Spinal cord (tissue), 10 donors: ENCODE results near the gene TBX4. TPM values are rescaled to one million over a fixed set of nuclear protein-coding genes. Genes with fewer than 3 reads are reported as not detected.
A peak's percentile ranks its signal among the peaks of the same experiment; 100 is the strongest.

ENCODE experiments used
- DNase-seq, 6 donors: peaks; one replicate each; pipeline versions ENCODE4 v3.0.0 to v3.0.0-alpha.2; 2013 to 2015; ENCODE audit warnings: low spot score in 6 of 6, low read depth in 4 of 6
- H3K27ac ChIP-seq: one replicate; pipeline ENCODE4 v1.5.1; 2013; ENCODE audit warnings: low read depth, low read length, control low read depth
- H3K27me3 ChIP-seq: one replicate; pipeline ENCODE4 v1.6.1; 2013; ENCODE audit warnings: low read length; ENCODE audit not compliant: control insufficient read depth, insufficient read depth
- H3K36me3 ChIP-seq: one replicate; pipeline ENCODE4 v1.6.1; 2013; ENCODE audit warnings: low read length; ENCODE audit not compliant: control insufficient read depth, insufficient read depth
- H3K4me1 ChIP-seq: one replicate; pipeline ENCODE4 v1.6.1; 2013; ENCODE audit warnings: low read length; ENCODE audit not compliant: control insufficient read depth, insufficient read depth
- H3K4me3 ChIP-seq: one replicate; pipeline ENCODE4 v1.5.1; 2013; ENCODE audit warnings: low read depth, low read length, control low read depth
- H3K9me3 ChIP-seq: one replicate; pipeline ENCODE4 v1.6.1; 2013; ENCODE audit warnings: low read length; ENCODE audit not compliant: control insufficient read depth, insufficient read depth
- WGBS: methylation state at CpG from one replicate; pipeline ENCODE4 v1.1.5; 2013; ENCODE audit warnings: missing lambda C conversion rate; ENCODE audit not compliant: insufficient coverage; 5-methylcytosine and 5-hydroxymethylcytosine counted together
- polyA plus RNA-seq, 2 donors: library from polyadenylated mRNA; unstranded; fragments of 120-200 nt; gene quantifications; one replicate each; pipeline ENCODE4 v1.2.1, GENCODE V29; 2013; ENCODE audit not compliant: insufficient read length in 2 of 2
- total RNA-seq, 2 donors: library from RNA; depleted of rRNA in 1 of 2; stranded (reverse); fragments of 120-200 nt in 1 of 2; fragments of >200 nt in 1 of 2; gene quantifications; one replicate each; pipeline versions ENCODE4 v1.2.3 to v1.2.4, GENCODE V29; 2013 to 2014
- donor health status: healthy.

The TBX4 gene
- total and polyA plus RNA-seq, 4 donors, result not detected

DNA sequence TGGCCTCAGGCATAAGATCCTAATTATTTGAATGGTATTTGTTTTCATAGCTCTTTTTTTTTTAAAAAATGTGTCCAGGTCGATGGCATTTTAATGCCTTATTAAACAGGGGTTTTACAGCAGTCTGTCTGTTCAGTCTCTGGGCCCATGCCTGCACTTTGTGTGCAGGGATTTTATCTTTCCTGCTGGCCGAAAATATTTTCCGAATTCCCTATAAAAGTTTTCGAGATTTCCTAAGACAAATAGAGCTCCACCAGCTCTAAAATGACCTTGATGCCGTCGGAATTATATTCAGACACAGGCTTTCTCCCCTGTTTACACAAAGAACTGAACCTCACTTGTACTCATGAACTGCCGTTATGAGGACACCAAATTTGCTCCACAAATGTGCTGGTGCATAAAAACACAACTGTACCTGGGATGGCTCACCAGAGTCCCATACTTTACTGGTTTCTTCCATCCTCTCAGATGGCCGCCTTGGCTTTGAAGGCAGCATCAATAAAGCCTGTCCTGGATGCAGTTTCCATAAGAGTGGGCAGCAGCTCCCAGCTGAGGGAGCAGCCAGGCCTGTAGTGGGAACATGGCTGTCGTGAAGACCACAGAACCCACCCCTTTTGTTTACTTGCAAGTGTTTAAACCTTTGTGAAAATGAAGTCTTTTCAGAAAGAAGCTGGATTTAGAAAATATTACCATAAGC lies 44.9 kb downstream of the TBX4 start:
- no peak for DNase-seq
- Histone ChIP-seq H3K27me3 (no peaks in the 10 kb centered on the region), H3K36me3 (no peaks in the 10 kb centered on the region), H3K27ac (no peak overlapping the region), H3K4me1 (peaks cover 4% of the 10 kb centered on the region), H3K9me3 (no peaks in the 10 kb centered on the region), H3K4me3 (no peak overlapping the region)
- WGBS, result 87% methylated on average over 8 of the region's 9 CpGs

- H3K36me3 ChIP-seq, result no peaks in the 10 kb centered on the region
- H3K4me3 ChIP-seq, result no peak overlapping the region
- H3K27me3 ChIP-seq, result no peaks in the 10 kb centered on the region
- H3K4me1 ChIP-seq, result peaks cover 4% of the 10 kb centered on the region
- 100% methylated on average over 3 of the region's 8 CpGs for WGBS
- DNase-seq, result no peak
- H3K27ac ChIP-seq, result no peak overlapping the region
- H3K9me3 ChIP-seq, result no peaks in the 10 kb centered on the region
These were observed 46.1 kb downstream of the TBX4 start for GRCh38 chr17:61498042-61498994.

DNA sequence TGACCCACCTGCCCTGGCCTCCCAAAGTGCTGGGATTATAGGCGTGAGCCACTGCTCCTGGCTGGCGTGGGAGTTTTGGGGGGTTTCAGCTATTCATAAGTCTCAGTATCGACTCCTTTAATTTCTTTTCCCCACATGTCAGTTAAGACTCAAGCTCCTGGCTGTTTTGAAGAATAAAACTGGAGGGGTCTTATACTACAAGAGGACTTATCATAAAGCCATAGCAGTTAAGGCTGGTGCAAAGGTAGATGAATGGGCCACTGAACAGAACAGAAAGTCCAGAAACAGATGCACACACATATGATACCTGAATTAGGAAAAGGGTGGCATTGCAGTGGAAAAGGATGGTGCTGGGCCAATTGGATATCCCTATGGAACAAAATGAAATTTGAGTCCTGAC lies 47.4 kb downstream of the TBX4 start:
- H3K9me3 ChIP-seq, result no peaks in the 10 kb centered on the region
- no peak overlapping the region for H3K4me3 ChIP-seq
- no peaks in the 10 kb centered on the region for H3K36me3 ChIP-seq
- H3K4me1 ChIP-seq, result peaks cover 4% of the 10 kb centered on the region
- 100% methylated on average over 1 of the region's 3 CpGs for WGBS
- DNase-seq, result no peak
- H3K27me3 ChIP-seq, result no peaks in the 10 kb centered on the region
- H3K27ac ChIP-seq, result no peak overlapping the region

DNA sequence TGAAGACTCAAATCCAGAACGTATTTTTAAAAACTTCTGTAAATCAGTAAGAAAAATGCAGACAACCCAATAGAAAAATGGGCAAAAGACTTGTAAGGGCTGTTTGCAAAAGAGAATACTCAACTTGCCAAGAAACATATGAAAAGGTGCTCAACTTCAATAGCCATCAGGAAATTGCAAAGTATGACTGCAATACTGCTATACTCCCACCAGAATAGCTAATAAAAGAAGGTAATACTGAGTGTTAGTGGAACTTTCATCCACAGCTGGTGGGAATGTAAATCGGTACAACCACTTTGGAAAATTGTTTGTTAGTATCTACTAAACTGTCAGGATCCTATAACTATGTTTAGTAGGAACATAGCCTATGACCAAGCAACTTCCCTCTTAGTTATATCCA lies 48.1 kb downstream of the TBX4 start:
- no peak overlapping the region for H3K4me3 ChIP-seq
- peaks cover 4% of the 10 kb centered on the region for H3K4me1 ChIP-seq
- WGBS, result no CpG with 5 or more reads among the region's 2 CpGs
- H3K27me3 ChIP-seq, result no peaks in the 10 kb centered on the region
- H3K9me3 ChIP-seq, result no peaks in the 10 kb centered on the region
- no peak overlapping the region for H3K27ac ChIP-seq
- no peaks in the 10 kb centered on the region for H3K36me3 ChIP-seq
- DNase-seq, result no peak

DNA sequence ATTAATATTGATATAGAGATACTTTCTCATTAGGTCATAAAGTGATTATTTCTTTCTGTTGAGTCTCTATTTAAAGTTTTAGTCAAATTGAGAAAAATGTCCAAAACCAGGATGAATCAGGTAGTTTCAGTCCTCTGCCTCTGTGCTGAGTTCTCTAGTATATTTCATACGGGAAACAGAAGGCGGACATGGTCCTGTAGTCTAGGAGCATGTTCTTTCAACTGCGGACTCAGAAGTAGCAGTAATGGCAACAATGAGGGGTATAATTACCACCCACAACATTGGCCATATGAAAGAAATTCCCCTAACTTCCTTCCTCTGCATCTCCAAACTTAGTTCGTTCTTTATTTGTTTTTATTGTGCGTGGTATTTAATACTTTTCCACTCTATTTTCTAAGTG lies 50.1 kb downstream of the TBX4 start:
- no peaks in the 10 kb centered on the region for H3K36me3 ChIP-seq
- H3K4me1 ChIP-seq, result no peaks in the 10 kb centered on the region
- no peaks in the 10 kb centered on the region for H3K9me3 ChIP-seq
- H3K27me3 ChIP-seq, result no peaks in the 10 kb centered on the region
- H3K27ac ChIP-seq, result no peak overlapping the region
- WGBS, result 92% methylated on average over 2 of the region's 5 CpGs
- no peak for DNase-seq
- H3K4me3 ChIP-seq, result no peak overlapping the region

- no peak overlapping the region for H3K4me3 ChIP-seq
- H3K27me3 ChIP-seq, result no peaks in the 10 kb centered on the region
- H3K27ac ChIP-seq, result no peak overlapping the region
- DNase-seq, result no peak
- H3K4me1 ChIP-seq, result no peaks in the 10 kb centered on the region
- WGBS, result no CpG with 5 or more reads among the region's 3 CpGs
- H3K36me3 ChIP-seq, result no peaks in the 10 kb centered on the region
- H3K9me3 ChIP-seq, result no peaks in the 10 kb centered on the region
These were observed 51.7 kb downstream of the TBX4 start for GRCh38 chr17:61503961-61504360.

- no peak overlapping the region for H3K4me3 ChIP-seq
- DNase-seq, result no peak
- no peaks in the 10 kb centered on the region for H3K9me3 ChIP-seq
- no peak overlapping the region for H3K27ac ChIP-seq
- WGBS, result no CpG with 5 or more reads among the region's 2 CpGs
- no peaks in the 10 kb centered on the region for H3K4me1 ChIP-seq
- H3K27me3 ChIP-seq, result no peaks in the 10 kb centered on the region
- no peaks in the 10 kb centered on the region for H3K36me3 ChIP-seq
These were observed 52.5 kb downstream of the TBX4 start for GRCh38 chr17:61504697-61505096.

DNA sequence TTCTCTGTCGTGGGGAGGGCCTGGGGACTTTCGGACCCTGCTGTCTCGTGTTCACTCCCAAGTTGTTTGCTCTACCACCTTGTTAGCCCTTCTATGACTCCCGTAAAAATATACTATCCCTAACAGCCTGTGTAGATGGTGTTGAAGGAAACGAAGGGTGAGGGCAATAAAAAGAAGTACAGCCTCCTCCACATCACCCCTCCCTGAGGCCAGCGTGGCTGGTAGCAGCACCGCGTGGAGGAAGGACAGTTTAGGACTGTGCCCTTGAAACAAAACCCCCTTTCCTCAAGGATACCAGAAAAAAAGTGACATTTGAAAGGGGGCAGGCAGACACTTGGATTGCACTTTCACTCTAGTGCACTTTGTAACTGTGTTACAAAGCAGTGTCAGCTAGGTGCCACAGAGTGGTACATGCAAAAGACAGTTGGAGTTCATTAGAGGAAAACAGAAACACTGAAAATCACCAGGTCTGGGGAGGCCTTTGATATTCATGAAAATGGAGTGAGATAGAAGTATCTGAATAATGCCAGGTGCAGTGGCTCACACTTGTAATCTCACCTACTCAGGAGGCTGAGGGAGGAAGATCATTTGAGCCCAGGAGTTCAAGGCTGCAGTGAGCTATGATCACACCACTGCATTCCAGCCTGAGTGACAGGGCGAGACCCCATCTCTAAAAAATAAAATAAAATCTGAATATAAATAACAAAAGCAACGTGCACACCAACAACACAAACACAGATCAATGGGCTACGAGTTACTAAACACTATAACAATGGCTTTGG lies 53.8 kb downstream of the TBX4 start:
- no peaks in the 10 kb centered on the region for H3K36me3 ChIP-seq
- H3K27ac ChIP-seq, result no peak overlapping the region
- H3K4me3 ChIP-seq, result no peak overlapping the region
- H3K27me3 ChIP-seq, result no peaks in the 10 kb centered on the region
- no CpG with 5 or more reads among the region's 11 CpGs for WGBS
- H3K9me3 ChIP-seq, result no peaks in the 10 kb centered on the region
- no peak for DNase-seq
- no peaks in the 10 kb centered on the region for H3K4me1 ChIP-seq

GRCh38 chr17:61507383-61508066 lies 55.3 kb downstream of the TBX4 start:
- no peaks in the 10 kb centered on the region for H3K9me3 ChIP-seq
- H3K27me3 ChIP-seq, result no peaks in the 10 kb centered on the region
- no peak overlapping the region for H3K4me3 ChIP-seq
- DNase-seq, result peak in 1 of 6 donors; percentile 19
- no peak overlapping the region for H3K27ac ChIP-seq
- 67% methylated on average over 3 of the region's 9 CpGs for WGBS
- no peaks in the 10 kb centered on the region for H3K36me3 ChIP-seq
- H3K4me1 ChIP-seq, result no peaks in the 10 kb centered on the region
